ENCODE data around the gene ATP2B3.

- TF ChIP-seq, protein P1, sequence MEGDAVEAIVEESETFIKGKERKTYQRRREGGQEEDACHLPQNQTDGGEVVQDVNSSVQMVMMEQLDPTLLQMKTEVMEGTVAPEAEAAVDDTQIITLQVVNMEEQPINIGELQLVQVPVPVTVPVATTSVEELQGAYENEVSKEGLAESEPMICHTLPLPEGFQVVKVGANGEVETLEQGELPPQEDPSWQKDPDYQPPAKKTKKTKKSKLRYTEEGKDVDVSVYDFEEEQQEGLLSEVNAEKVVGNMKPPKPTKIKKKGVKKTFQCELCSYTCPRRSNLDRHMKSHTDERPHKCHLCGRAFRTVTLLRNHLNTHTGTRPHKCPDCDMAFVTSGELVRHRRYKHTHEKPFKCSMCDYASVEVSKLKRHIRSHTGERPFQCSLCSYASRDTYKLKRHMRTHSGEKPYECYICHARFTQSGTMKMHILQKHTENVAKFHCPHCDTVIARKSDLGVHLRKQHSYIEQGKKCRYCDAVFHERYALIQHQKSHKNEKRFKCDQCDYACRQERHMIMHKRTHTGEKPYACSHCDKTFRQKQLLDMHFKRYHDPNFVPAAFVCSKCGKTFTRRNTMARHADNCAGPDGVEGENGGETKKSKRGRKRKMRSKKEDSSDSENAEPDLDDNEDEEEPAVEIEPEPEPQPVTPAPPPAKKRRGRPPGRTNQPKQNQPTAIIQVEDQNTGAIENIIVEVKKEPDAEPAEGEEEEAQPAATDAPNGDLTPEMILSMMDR (IDR thresholded peaks at IDR 0.05), result no peak
- TF ChIP-seq POLR2AphosphoS5 (IDR thresholded peaks at IDR 0.05) (no peak), POLR2A (IDR thresholded peaks at IDR 0.05) (no peak)
Observed at GRCh38 chrX:153588021-153588781, 70.8 kb downstream of the ATP2B3 start.
